Dermis blood vessel endothelial cell (primary cell): ENCODE data around the gene GXYLT2. TPM values are rescaled to one million over a fixed set of nuclear protein-coding genes. Genes with fewer than 3 reads are reported as not detected.

ENCODE experiments used
- DNase-seq: peaks from one replicate; pipeline ENCODE4 v3.0.0; 2010
- total RNA-seq: library from RNA; depleted of rRNA; stranded (reverse); fragments of >200 nt; gene quantifications from 2 replicates; pipeline ENCODE4 v1.2.3, GENCODE V29; 2014

The GXYLT2 gene
- total RNA-seq, 1 donor from 2014 or later = under 0.01 TPM

DNA sequence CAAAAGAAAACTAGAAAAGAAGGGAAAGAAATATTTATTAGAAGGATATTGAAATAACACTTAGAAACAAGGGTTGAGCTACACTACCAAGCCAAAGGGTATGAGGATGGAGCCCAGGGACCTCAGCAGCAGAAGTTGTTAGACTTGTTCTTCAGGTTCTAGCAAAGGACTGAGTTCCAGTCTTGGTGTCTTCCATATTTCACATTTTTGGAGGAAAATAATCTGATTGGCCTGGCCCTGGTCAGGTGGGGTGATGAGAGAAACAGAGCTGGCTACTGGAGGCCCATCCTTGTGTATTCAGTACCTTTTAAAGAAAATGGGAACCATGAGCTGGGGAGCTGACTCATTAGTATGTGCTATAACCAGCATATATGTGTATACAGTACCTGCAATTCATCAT lies 137.0 kb downstream of the GXYLT2 start:
- DNase-seq = no peak

DNA sequence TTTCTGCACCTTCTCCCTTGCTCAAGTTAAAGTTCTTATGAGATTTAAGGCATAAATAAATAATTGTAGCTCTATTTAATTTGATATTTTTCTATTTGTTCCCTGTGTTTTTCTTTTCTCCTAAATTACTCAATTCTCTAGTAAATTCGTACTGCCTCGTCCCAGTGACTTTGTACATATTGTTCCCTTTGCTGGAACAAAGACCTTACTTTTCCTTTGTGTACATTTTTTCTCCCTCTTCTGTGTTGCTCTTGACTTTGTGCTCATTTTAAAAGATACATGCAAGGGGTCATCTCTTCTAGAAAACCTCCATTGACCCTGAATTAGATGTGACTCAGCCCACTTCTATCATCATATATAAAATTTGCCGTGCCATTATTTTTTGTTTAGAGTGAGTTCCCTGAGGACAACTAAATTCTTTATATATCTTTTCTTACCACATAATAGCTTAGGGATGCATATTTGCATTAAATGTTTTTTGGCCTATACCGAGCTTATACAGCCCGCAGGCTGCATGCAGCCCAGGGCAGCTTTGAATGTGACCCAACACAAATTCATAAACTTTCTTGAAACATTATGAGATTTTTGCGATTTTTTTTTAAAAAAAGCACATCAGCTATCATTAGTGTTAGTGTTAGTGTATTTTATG lies 138.4 kb downstream of the GXYLT2 start:
- DNase-seq = no peak

Other genes with a start within 250 kb of the GXYLT2 start
- gene SHQ1, start 39.6 kb upstream of the GXYLT2 start, total RNA-seq = 19.6 and 22.7 TPM in 2 replicates
- gene PPP4R2, start 108.8 kb downstream of the GXYLT2 start, total RNA-seq = 73.9 and 91.4 TPM in 2 replicates
- gene EBLN2, start 173.6 kb downstream of the GXYLT2 start, total RNA-seq = 5.2 and 9.7 TPM in 2 replicates